Skeletal muscle cell (primary cell): ENCODE data around the gene HMCES.
"Not testable (repeated sequence)": the region's sequence is repeated elsewhere in the genome, so short reads cannot be mapped to it uniquely, and the experiment has no call there.

ENCODE experiments used
- DNase-seq: peaks from one replicate; pipeline ENCODE4 v3.0.0-alpha.2; 2010; ENCODE audit warnings: low read depth
- H3K4me3 ChIP-seq: 2 replicates; pipeline ENCODE4 v1.5.1; 2011; ENCODE audit warnings: low read depth, mild to moderate bottlenecking, control low read depth, low read length, moderate library complexity

HMCES gene

GRCh38 chr3:129339833-129340232 is 61.2 kb downstream of the HMCES start:
- DNase-seq, H3K4me3 ChIP-seq: not testable (repeated sequence)

DNA sequence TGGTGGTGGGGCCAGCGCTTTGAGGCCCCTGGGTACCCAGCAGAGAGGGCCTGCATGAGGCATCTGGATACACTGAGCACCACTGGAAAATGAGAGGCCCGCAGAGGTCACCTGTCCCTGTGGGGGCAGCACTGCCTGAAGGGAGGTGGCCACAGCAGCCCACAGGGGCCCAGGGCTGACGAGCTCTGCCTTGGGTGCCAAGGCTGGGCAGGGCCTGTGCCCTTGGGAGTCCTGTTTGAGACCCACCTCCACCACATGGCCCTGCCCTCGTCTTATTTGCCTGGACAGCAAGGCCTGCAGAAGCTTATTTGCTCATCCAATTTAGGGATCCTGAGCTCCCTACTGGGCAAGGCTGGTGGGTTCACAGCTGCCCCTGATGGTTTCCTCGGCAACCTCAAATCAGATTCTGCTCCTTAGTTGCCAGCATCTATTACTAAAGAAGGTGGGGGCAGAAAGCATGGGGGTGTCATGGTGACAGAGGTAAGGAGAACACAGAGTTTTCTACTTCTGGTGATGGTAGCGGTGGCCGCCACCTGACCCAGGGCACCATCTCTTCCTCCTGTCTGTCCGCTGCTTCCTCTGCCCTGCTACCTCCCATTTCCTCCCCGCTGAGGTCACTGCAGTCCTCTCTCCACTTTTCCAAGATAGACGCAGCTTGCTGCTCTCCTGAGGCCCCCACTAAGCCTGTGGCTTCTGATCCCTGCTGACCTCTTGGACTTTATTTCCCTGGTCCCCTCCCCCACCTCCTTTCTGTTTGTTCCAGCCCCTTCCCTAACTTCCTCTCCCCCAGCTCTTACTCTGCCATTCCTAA is 62.9 kb downstream of the HMCES start:
- no peak for DNase-seq
- no peak overlapping the region for H3K4me3 ChIP-seq

- peak overlapping the region; percentile 21 for H3K4me3 ChIP-seq
- DNase-seq: no peak
These were observed 65.1 kb downstream of the HMCES start for GRCh38 chr3:129343643-129344360.

GRCh38 chr3:129344540-129345220 is 66.0 kb downstream of the HMCES start:
- DNase-seq: no peak

GRCh38 chr3:129345281-129345680 is 66.6 kb downstream of the HMCES start:
- no peak overlapping the region for H3K4me3 ChIP-seq
- no peak for DNase-seq

More at GRCh38 chr3:129344540-129345220, 66.0 kb downstream of the HMCES start:
- H3K4me3 ChIP-seq: no peak overlapping the region

GRCh38 chr3:129345971-129346370 is 67.3 kb downstream of the HMCES start:
- DNase-seq: no peak

GRCh38 chr3:129346695-129347457 is 68.2 kb downstream of the HMCES start:
- no peak for DNase-seq
- no peak overlapping the region for H3K4me3 ChIP-seq

More at GRCh38 chr3:129345971-129346370, 67.3 kb downstream of the HMCES start:
- H3K4me3 ChIP-seq: no peak overlapping the region

DNA sequence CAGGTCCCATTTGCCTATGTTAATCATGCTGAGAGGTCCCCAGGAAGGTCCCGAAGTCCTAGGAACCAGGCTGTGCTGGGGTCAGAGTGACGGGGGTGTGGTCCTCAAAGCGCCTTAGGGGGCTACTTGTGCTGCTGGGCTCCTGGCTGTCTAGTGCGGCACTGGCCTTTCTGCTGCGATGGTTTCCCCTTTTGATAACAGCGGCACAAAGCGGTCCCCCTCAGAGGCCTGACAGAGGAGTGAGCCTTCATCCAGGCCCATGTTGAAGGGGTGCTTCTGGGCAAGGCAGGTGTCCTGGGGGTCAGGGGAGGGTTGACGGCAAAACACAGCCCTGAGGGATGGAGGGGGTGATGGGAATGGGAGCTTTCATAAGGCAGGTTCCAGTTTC is 68.8 kb downstream of the HMCES start:
- no peak for DNase-seq
- H3K4me3 ChIP-seq: no peak overlapping the region

DNA sequence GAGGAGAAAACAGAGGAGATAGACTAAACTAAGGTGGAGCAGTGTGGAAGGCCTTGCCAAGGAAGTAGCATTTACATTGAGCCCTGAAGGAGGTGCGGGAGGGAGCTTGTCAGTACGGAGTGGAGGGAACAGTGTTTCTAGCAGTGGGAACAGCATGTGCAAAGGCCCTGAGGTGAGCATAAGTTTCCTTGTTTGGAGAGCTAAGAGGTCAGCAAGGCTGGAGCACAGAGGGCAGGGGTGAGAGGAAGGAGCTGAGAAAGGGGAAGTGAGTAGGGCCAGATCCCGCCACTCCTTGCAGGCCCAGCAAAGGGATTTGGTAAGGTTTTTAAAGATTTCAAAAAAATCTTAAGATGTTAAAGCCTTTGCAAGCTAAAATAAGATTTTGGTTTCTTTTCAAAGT is 70.1 kb downstream of the HMCES start:
- no peak for DNase-seq
- no peak overlapping the region for H3K4me3 ChIP-seq

GRCh38 chr3:129349169-129349568 is 70.5 kb downstream of the HMCES start:
- not testable (repeated sequence) for H3K4me3 ChIP-seq, DNase-seq

GRCh38 chr3:129349791-129350190 is 71.1 kb downstream of the HMCES start:
- H3K4me3 ChIP-seq: no peak overlapping the region

DNA sequence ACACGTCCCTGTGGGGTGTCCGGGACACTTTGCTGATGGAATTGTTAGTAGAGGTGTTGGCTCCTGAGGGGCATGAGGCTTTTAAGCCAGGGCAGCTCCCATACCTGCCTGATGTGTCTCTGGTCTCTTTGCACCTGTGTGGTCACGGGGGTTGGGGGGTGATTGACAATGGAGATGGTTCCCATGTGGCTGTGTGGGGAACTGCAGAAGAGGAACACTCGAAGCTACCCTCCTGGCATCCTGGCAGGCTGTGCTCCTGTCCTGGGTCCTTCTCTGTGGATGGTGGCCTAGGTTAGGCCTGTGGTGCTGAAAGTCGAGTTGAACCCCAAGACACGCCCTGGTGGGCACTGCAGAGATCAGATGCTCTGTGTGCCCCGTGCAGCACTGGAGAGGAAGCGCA is 73.4 kb downstream of the HMCES start:
- H3K4me3 ChIP-seq: no peak overlapping the region
- DNase-seq: no peak

More at GRCh38 chr3:129349791-129350190, 71.1 kb downstream of the HMCES start:
- no peak for DNase-seq

- no peak overlapping the region for H3K4me3 ChIP-seq
- no peak for DNase-seq
These were observed 74.2 kb downstream of the HMCES start for GRCh38 chr3:129352650-129353588.

DNA sequence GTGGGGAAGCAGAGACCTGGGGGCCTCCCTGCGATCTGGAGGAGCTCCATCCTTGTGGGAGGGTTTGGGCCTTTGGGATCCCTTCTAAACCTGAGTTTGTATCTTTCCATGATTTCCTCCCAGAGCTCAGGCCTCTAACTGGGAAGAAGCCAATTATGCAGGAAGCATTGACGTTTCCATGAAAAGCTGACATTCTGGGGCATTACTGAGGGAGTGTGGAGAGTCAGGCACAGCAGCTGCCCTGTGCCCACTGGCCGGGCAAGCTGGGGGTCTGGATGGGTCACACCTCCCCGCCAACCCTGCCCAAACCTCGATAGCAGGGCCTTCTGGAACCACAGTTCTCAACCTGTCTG is 74.9 kb downstream of the HMCES start:
- no peak for DNase-seq
- no peak overlapping the region for H3K4me3 ChIP-seq
